IMR-90 (cell line): ENCODE measurements around the gene C13orf46. TPM values are rescaled to one million over a fixed set of nuclear protein-coding genes. Genes with fewer than 3 reads are reported as not detected.

Experiments
- ATAC-seq: fragments of 200-7000 bp; cut with Tn5 transposase; 2 replicates; pipeline ENCODE4 v1.9.1; 2020; ENCODE audit warnings: low read depth, mild to moderate bottlenecking, moderate library complexity
- BruUV-seq: library from RNA; stranded (reverse); fragments of 400-500 nt; replicated peaks from 2 replicates; lab custom pipeline; 2021; lab: Mats Ljungman, UMichigan
- CTCF ChIA-PET: fragments of 300-600 bp; formaldehyde crosslinking; extraction: SDS; loops from one replicate; lab custom pipeline; 2021; ENCODE audit warnings: antibody characterized with exemption; lab: Yijun Ruan, JAX
- POLR2A ChIA-PET: fragments of 300-600 bp; sonication (Branson Sonifier 250); formaldehyde crosslinking; loops from one replicate; lab custom pipeline; 2022; ENCODE audit warnings: antibody characterized with exemption; ENCODE audit not compliant: unreplicated experiment; lab: Charles Lee
- DNase-seq: peaks from one replicate; pipeline ENCODE4 v3.0.0; 2013
- H2AFZ ChIP-seq: replicated peaks from 2 replicates; pipeline ENCODE3; 2013; ENCODE audit warnings: low read length, mild to moderate bottlenecking; ENCODE audit not compliant: poor library complexity
- H2AK5ac ChIP-seq: 2 replicates; pipeline ENCODE4 v1.6.1; 2013; ENCODE audit warnings: low read depth, low read length, inconsistent platforms
- H2AK9ac ChIP-seq: replicated peaks from 2 replicates; pipeline ENCODE3; 2013; ENCODE audit warnings: mild to moderate bottlenecking, low read depth, low read length, moderate library complexity; ENCODE audit not compliant: poor library complexity
- H2BK120ac ChIP-seq: 2 replicates; pipeline ENCODE4 v1.6.1; 2013; ENCODE audit warnings: low read depth, low read length, inconsistent platforms
- H2BK15ac ChIP-seq: 3 replicates; pipeline ENCODE4 v1.6.1; 2013; ENCODE audit warnings: low read depth, low read length, inconsistent platforms
- H2BK20ac ChIP-seq: 2 replicates; pipeline ENCODE4 v1.6.1; 2013; ENCODE audit warnings: low read depth, mild to moderate bottlenecking, inconsistent platforms, low read length, moderate library complexity
- H2BK5ac ChIP-seq: 2 replicates; pipeline ENCODE4 v1.6.1; 2013; ENCODE audit warnings: mild to moderate bottlenecking, low read depth, low read length, inconsistent platforms; ENCODE audit not compliant: poor library complexity, severe bottlenecking
- H3K14ac ChIP-seq: replicated peaks from 2 replicates; pipeline ENCODE4 v1.6.1; 2013; ENCODE audit warnings: low read depth, low read length, inconsistent platforms
- H3K18ac ChIP-seq: 2 replicates; pipeline ENCODE4 v1.6.1; 2013; ENCODE audit warnings: low read depth, low read length, control low read depth
- H3K23ac ChIP-seq: 2 replicates; pipeline ENCODE4 v1.6.1; 2013; ENCODE audit warnings: low read depth, low read length, inconsistent platforms
- H3K27ac ChIP-seq: 2 replicates; pipeline ENCODE4 v1.5.1; 2013; ENCODE audit warnings: mild to moderate bottlenecking, control low read depth, low read length; ENCODE audit not compliant: insufficient read depth
- H3K27me3 ChIP-seq: 2 replicates; pipeline ENCODE4 v1.6.1; 2013; ENCODE audit warnings: low read length; ENCODE audit not compliant: control insufficient read depth, insufficient read depth
- H3K36me3 ChIP-seq: 2 replicates; pipeline ENCODE4 v1.6.1; 2013; ENCODE audit warnings: low read length, mixed read lengths; ENCODE audit not compliant: control insufficient read depth, insufficient read depth
- H3K4ac ChIP-seq: 2 replicates; pipeline ENCODE4 v1.6.1; 2013; ENCODE audit warnings: low read depth, low read length, inconsistent platforms
- H3K4me1 ChIP-seq: 2 replicates; pipeline ENCODE4 v1.6.1; 2013; ENCODE audit warnings: low read length, mixed read lengths; ENCODE audit not compliant: control insufficient read depth, insufficient read depth
- H3K4me2 ChIP-seq: 2 replicates; pipeline ENCODE4 v1.6.1; 2013; ENCODE audit warnings: low read depth, mild to moderate bottlenecking, control low read depth, low read length, moderate library complexity
- H3K4me3 ChIP-seq: 2 replicates; pipeline ENCODE4 v1.5.1; 2013; ENCODE audit warnings: low read depth, mild to moderate bottlenecking, control low read depth, low read length, moderate library complexity; ENCODE audit not compliant: insufficient read depth
- H3K56ac ChIP-seq: 2 replicates; pipeline ENCODE4 v1.6.1; 2013; ENCODE audit warnings: low read length, inconsistent platforms; ENCODE audit not compliant: insufficient read depth; ENCODE audit errors: extremely low read depth
- H3K79me1 ChIP-seq, 2 experiments: 2 replicates each; pipeline ENCODE4 v1.6.1; 2013; ENCODE audit warnings: low read length in 2 of 2, inconsistent platforms in 1 of 2, low read depth in 1 of 2
- H3K9ac ChIP-seq: 2 replicates; pipeline ENCODE4 v1.6.1; 2013; ENCODE audit warnings: low read depth, low read length, control low read depth
- H3K9me1 ChIP-seq: 2 replicates; pipeline ENCODE4 v1.6.1; 2013; ENCODE audit warnings: low read length, inconsistent platforms; ENCODE audit not compliant: insufficient read depth
- H3K9me3 ChIP-seq: 2 replicates; pipeline ENCODE4 v1.6.1; 2013; ENCODE audit warnings: low read length; ENCODE audit not compliant: control insufficient read depth, insufficient read depth
- H4K20me1 ChIP-seq: 2 replicates; pipeline ENCODE4 v1.6.1; 2013; ENCODE audit warnings: low read length, inconsistent platforms; ENCODE audit not compliant: insufficient read depth
- H4K5ac ChIP-seq: 2 replicates; pipeline ENCODE4 v1.6.1; 2013; ENCODE audit warnings: mild to moderate bottlenecking, low read depth, low read length, control low read depth
- H4K8ac ChIP-seq, 2 experiments: 2 replicates each; pipeline ENCODE4 v1.6.1; 2013; ENCODE audit warnings: low read depth in 2 of 2, low read length in 2 of 2, control low read depth in 1 of 2, inconsistent platforms in 1 of 2
- H4K91ac ChIP-seq: 2 replicates; pipeline ENCODE4 v1.6.1; 2013; ENCODE audit warnings: low read depth, low read length, inconsistent platforms; ENCODE audit not compliant: insufficient read depth
- BHLHE40 ChIP-seq: fragments of 150-350 bp; IDR thresholded peaks from 2 replicates; pipeline ENCODE4 v1.6.1; 2016; ENCODE audit warnings: mild to moderate bottlenecking, low read depth, low read length
- CEBPB ChIP-seq: IDR thresholded peaks from 2 replicates; pipeline ENCODE4 v1.6.1; 2012; ENCODE audit warnings: low read depth, low read length, improper control_type of control experiment
- CHD1 ChIP-seq: IDR thresholded peaks from 2 replicates; pipeline ENCODE4 v1.6.1; 2012; ENCODE audit warnings: low read depth, low read length, improper control_type of control experiment
- ELK1 ChIP-seq: fragments of 150-350 bp; IDR thresholded peaks from 2 replicates; pipeline ENCODE4 v1.6.1; 2016; ENCODE audit warnings: low read depth, mild to moderate bottlenecking, low read length, moderate library complexity, borderline replicate concordance
- FOS ChIP-seq: fragments of 150-350 bp; IDR thresholded peaks from 2 replicates; pipeline ENCODE4 v1.6.1; 2016; ENCODE audit warnings: low read depth, low read length
- MAFK ChIP-seq: IDR thresholded peaks from 2 replicates; pipeline ENCODE4 v1.6.1; 2012; ENCODE audit warnings: low read depth, low read length, improper control_type of control experiment
- NFE2L2 ChIP-seq: fragments of 150-350 bp; IDR thresholded peaks from 2 replicates; pipeline ENCODE4 v1.6.1; 2016; ENCODE audit warnings: low read depth, mild to moderate bottlenecking, low read length
- POLR2A ChIP-seq: IDR thresholded peaks from 2 replicates; pipeline ENCODE4 v1.6.1; 2012; ENCODE audit warnings: mild to moderate bottlenecking, low read depth, low read length
- WGBS, 2 experiments: methylation state at CpG; one replicate each; pipeline versions ENCODE4 v1.1.5 to v1.1.7; 2013; ENCODE audit warnings: missing lambda C conversion rate in 2 of 2; ENCODE audit not compliant: insufficient read length in 1 of 2; ENCODE audit errors: extremely low coverage in 2 of 2; 5-methylcytosine and 5-hydroxymethylcytosine counted together
- dilution Hi-C: fragments of 300-500 bp; cut with HindIII; formaldehyde crosslinking; loops from one replicate; pipeline ENCODE4 v1.14.3; 2018; ENCODE audit warnings: low sequenced_read_pairs; ENCODE audit not compliant: unreplicated experiment
- in situ Hi-C: fragments of 300-500 bp; cut with MboI; formaldehyde crosslinking; loops from 3 replicates; pipeline ENCODE4 v1.14.3; 2019; ENCODE audit warnings: low sequenced_read_pairs, inconsistent platforms, mixed read lengths
- intact Hi-C: fragments of 100-400 bp; cut with micrococcal nuclease; formaldehyde crosslinking; loops from 2 replicates; pipeline ENCODE4 v1.10.0; 2022
- polyA plus RNA-seq, 3 experiments: library from polyadenylated mRNA; depleted of rRNA; stranded (reverse); fragments of >200 nt; gene quantifications; 2 replicates each; pipeline ENCODE4 v1.2.3, GENCODE V29; 2012; ENCODE audit warnings: low replicate concordance in 1 of 3
- total RNA-seq: library from RNA; depleted of rRNA; stranded (reverse); fragments of >200 nt; gene quantifications from 2 replicates; pipeline ENCODE4 v1.2.3, GENCODE V29; 2012

The C13orf46 gene
- total and polyA plus RNA-seq, 2 of the 4 experiments (the other 2 are of a cell fraction), result under 0.01 to 2.1 TPM

- Histone ChIP-seq H2BK15ac (no peak overlapping the region), H3K4me1 (peaks cover 12% of the 10 kb centered on the region), H3K23ac (no peak overlapping the region), H2BK5ac (no peak overlapping the region), H3K14ac (no peak overlapping the region), H2AK5ac (no peak overlapping the region), H3K27me3 (no peaks in the 10 kb centered on the region), H3K18ac (no peak overlapping the region), H2BK120ac (no peak overlapping the region), H3K27ac (no peak overlapping the region), H2AFZ (no peak overlapping the region), H3K9ac (no peak overlapping the region), H2AK9ac (no peak overlapping the region), H3K56ac (no peak overlapping the region), H4K20me1 (peaks cover 12% of the 10 kb centered on the region; the same call in 1 of the 2 replicates), H3K9me1 (peaks cover 21% of the 10 kb centered on the region), H2BK20ac (no peak overlapping the region), H3K4me3 (no peak overlapping the region), H3K9me3 (no peaks in the 10 kb centered on the region), H3K4me2 (no peak overlapping the region), H3K36me3 (peaks cover 54% of the 10 kb centered on the region), H4K5ac (no peak overlapping the region), H3K79me1 (peaks cover 17 to 76% of the 10 kb centered on the region in 2 experiments), H4K8ac (peak overlapping the region in 1 of 2 experiments; percentile 22; a peak in 1 of 4 replicates), H4K91ac (no peak overlapping the region), H3K4ac (no peak overlapping the region)
- dilution Hi-C loops, result no loop called here
- in situ Hi-C loops, result no loop called here
- no TSS peak for BruUV-seq
- intact Hi-C loops, result no loop called here
- TF ChIP-seq FOS (no peak), NFE2L2 (no peak), MAFK (no peak), ELK1 (no peak), CHD1 (no peak), CEBPB (no peak), POLR2A (no peak), BHLHE40 (no peak)
- ChIA-PET CTCF (no interaction called here), POLR2A (no interaction called here)
- DNase-seq (peak; percentile 28), ATAC-seq (no peak)
- WGBS, 2 experiments, result 91% methylated on average over 9 of the region's 36 CpGs; no CpG with 5 or more reads in 1 of the 2 experiments
Measured at GRCh38 chr13:113972451-113973217, 1.2 kb downstream of the C13orf46 start.
